ENCODE data around the gene CLIC3.

The CLIC3 gene

GRCh38 chr9:136961279-136962065, 34.9 kb downstream of the CLIC3 start:
- Histone ChIP-seq H3K27ac (ENCODE audit: low read length) (no peak overlapping the region), H3K36me3 (replicated peaks; ENCODE audit: low read depth, low read length) (no peaks in the 10 kb centered on the region), H3K27me3 (ENCODE audit: low read depth, low read length) (no peaks in the 10 kb centered on the region), H3K4me1 (ENCODE audit: low read length) (no peaks in the 10 kb centered on the region), H3K9ac (ENCODE audit: low read length) (no peak overlapping the region), H3K9me3 (ENCODE audit: insufficient read depth, low read length) (no peaks in the 10 kb centered on the region), H3K4me2 (ENCODE audit: low read length) (no peak overlapping the region), H3K79me2 (ENCODE audit: low read length) (no peaks in the 10 kb centered on the region), H4K20me1 (ENCODE audit: insufficient read depth, low read length) (no peaks in the 10 kb centered on the region), H3K4me3 (ENCODE audit: low read length) (no peak overlapping the region), H2AFZ (ENCODE audit: low read depth, low read length) (no peak overlapping the region)
- no peak for TF ChIP-seq CTCF (IDR thresholded peaks at IDR 0.05; ENCODE audit: low read depth, low read length)
- TF ChIP-seq EZH2phosphoT487 (IDR thresholded peaks at IDR 0.05; ENCODE audit: low read depth) = no peak

GRCh38 chr9:136960938-136961275, 35.5 kb downstream of the CLIC3 start:
- Histone ChIP-seq H3K4me2 (ENCODE audit: low read length) (no peak overlapping the region), H3K27ac (ENCODE audit: low read length) (no peak overlapping the region), H3K4me3 (ENCODE audit: low read length) (no peak overlapping the region), H3K36me3 (replicated peaks; ENCODE audit: low read depth, low read length) (no peaks in the 10 kb centered on the region), H3K27me3 (ENCODE audit: low read depth, low read length) (no peaks in the 10 kb centered on the region), H4K20me1 (ENCODE audit: insufficient read depth, low read length) (no peaks in the 10 kb centered on the region), H3K9ac (ENCODE audit: low read length) (no peak overlapping the region), H3K4me1 (ENCODE audit: low read length) (no peaks in the 10 kb centered on the region), H2AFZ (ENCODE audit: low read depth, low read length) (no peak overlapping the region), H3K9me3 (ENCODE audit: insufficient read depth, low read length) (no peaks in the 10 kb centered on the region), H3K79me2 (ENCODE audit: low read length) (no peaks in the 10 kb centered on the region)
- TF ChIP-seq CTCF (IDR thresholded peaks at IDR 0.05; ENCODE audit: low read depth, low read length) (no peak), EZH2phosphoT487 (IDR thresholded peaks at IDR 0.05; ENCODE audit: low read depth) (no peak)

- H3K4me3 ChIP-seq (ENCODE audit: low read length) = no peak overlapping the region
- H4K20me1 ChIP-seq (ENCODE audit: insufficient read depth, low read length) = no peaks in the 10 kb centered on the region
- no peaks in the 10 kb centered on the region for H3K27me3 ChIP-seq (ENCODE audit: low read depth, low read length)
- H3K4me2 ChIP-seq (ENCODE audit: low read length) = no peak overlapping the region
- no peak overlapping the region for H3K27ac ChIP-seq (ENCODE audit: low read length)
- no peaks in the 10 kb centered on the region for H3K9me3 ChIP-seq (ENCODE audit: insufficient read depth, low read length)
- no peaks in the 10 kb centered on the region for H3K4me1 ChIP-seq (ENCODE audit: low read length)
- no peak overlapping the region for H2AFZ ChIP-seq (ENCODE audit: low read depth, low read length)
- H3K79me2 ChIP-seq (ENCODE audit: low read length) = no peaks in the 10 kb centered on the region
- no peak for TF ChIP-seq CTCF (IDR thresholded peaks at IDR 0.05; ENCODE audit: low read depth, low read length)
- TF ChIP-seq EZH2phosphoT487 (IDR thresholded peaks at IDR 0.05; ENCODE audit: low read depth) = no peak
- H3K9ac ChIP-seq (ENCODE audit: low read length) = no peak overlapping the region
- no peaks in the 10 kb centered on the region for H3K36me3 ChIP-seq (replicated peaks; ENCODE audit: low read depth, low read length)
Measured at GRCh38 chr9:136960212-136960937, 36.0 kb downstream of the CLIC3 start.
